ENCODE measurements around the gene PKP4.

Gene PKP4

GRCh38 chr2:158600155-158600802 is 143.5 kb downstream of the PKP4 start:
- no peak for DNase-seq (ENCODE audit: low read depth in 2 of 2)

- no peak for DNase-seq (ENCODE audit: low read depth in 2 of 2)
Observed at GRCh38 chr2:158602027-158602426, 145.3 kb downstream of the PKP4 start.

GRCh38 chr2:158603205-158603604 is 146.5 kb downstream of the PKP4 start:
- no peak for DNase-seq (ENCODE audit: low read depth in 2 of 2)

GRCh38 chr2:158603986-158604385 is 147.2 kb downstream of the PKP4 start:
- no peak for DNase-seq (ENCODE audit: low read depth in 2 of 2)

DNA sequence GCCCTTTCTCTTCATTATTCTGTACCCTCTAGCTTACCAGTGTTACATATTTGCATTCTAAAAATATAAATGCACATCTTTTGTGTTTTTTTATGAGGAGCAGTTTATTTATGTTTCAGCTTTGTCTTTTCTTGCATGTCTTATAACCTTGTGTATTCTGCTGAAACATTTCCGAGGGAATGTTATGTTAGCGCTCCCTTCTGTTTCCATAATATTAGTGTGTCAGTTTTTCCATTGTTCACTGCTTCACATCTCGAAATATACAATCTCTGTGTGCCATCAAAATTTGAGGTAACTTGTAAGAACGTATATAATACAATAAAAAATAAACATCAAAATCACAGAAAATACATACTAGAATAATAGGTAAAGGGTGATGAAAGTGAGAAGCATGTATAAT is 153.3 kb downstream of the PKP4 start:
- no peak for DNase-seq (ENCODE audit: low read depth in 2 of 2)

- no peak for DNase-seq (ENCODE audit: low read depth in 2 of 2)
Observed at GRCh38 chr2:158616480-158617000, 159.8 kb downstream of the PKP4 start.

DNA sequence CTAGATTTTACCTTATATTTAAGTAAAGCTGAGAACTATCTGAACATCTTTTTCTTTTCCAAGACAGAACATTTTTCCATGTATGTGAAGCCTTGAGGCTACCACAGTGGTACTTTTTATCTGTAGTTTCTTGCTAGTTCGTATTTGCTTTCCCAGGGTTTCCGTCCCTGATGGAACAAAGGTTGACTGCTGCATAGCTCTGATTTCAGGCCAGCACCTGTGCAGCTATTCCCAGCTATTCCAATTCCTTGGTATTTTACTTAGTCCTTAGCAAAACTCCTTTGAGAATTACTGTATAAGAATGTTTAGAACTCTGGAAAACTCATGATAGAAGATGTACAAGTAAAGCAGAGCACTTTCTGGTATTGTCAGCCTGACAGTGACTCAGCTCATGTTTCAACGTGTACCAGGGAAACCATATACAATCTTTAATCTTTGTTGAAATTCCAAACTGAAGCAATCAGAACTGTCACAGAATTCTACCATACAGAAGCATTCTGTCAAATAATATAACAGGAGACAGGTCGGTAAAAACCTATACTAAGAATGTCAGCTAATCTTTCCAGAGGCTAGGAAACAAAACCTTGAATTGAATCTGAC is 162.2 kb downstream of the PKP4 start:
- DNase-seq (ENCODE audit: low read depth in 2 of 2) = no peak

DNA sequence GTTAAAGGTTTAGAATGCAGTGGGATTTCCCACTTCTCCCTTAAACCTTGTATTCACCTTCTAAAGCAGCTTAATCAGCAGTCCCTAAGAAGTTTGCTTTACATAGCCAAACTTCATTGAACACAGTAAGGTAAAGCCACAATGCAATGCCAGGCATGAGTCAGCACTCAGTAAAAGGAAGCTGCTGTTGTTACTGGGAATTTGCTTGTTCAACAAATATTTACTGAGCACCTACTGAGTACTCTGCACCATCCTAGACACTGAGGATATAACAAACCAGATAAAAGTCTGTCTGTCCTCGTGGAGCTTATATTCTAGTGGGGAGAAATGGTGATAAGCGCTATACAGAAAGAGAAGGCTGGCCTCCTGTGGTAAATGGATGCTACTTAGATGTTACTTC is 162.7 kb downstream of the PKP4 start:
- no peak for DNase-seq (ENCODE audit: low read depth in 2 of 2)

GRCh38 chr2:158620656-158621055 is 163.9 kb downstream of the PKP4 start:
- no peak for DNase-seq (ENCODE audit: low read depth in 2 of 2)

DNA sequence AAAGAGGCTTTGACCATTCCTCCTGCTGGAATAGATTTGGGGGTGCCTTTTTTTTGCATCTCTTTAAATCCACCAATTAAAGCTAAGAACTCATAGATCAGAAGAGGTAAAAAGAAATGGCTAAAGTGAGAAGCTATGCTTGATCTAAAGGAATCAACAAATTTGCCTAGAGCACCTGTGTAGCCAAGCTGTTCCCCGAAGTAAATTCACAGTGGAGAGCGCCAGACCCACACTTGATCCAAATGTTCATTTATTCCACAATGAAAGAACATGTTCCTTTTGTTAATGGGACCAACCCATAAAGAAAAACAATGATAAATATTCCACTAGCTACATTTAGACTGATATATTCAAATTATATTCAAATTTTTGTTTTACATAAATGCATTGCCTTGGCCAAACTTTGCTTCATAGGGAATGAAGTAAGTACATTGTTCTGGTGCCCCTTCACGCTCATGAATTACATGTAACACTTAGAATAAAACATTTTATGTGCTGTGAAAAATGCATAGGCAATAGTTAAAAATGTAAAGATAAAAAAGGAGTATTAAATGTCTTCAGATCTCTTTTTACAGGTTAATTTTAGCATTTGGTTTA is 167.4 kb downstream of the PKP4 start:
- no peak for DNase-seq (ENCODE audit: low read depth in 2 of 2)

- DNase-seq (ENCODE audit: low read depth in 2 of 2) = no peak
Observed at GRCh38 chr2:158624961-158625360, 168.2 kb downstream of the PKP4 start.

DNA sequence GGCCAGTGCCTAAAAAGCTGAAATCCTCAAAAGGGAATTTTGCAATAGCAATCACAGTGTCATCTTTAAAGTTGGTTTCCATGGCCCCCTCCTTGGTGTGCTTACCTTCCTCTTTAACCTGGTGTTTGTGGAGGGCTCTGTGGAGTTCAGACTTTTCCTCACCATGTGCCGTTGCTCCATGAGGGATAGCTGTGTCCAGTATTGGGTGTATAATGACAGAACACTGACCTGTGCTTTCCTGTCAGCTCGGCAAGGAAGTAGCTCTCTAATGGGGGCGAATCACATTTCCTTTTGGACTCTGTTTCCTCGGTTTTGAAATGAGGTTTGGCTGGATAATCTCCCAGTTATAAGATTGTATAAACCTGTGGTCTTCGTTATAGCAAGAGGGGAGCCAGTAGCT is 172.4 kb downstream of the PKP4 start:
- DNase-seq (ENCODE audit: low read depth in 2 of 2) = no peak

- DNase-seq (ENCODE audit: low read depth in 2 of 2) = no peak
Observed at GRCh38 chr2:158633261-158633660, 176.5 kb downstream of the PKP4 start.

- no peak for DNase-seq (ENCODE audit: low read depth in 2 of 2)
Observed at GRCh38 chr2:158634627-158635026, 177.9 kb downstream of the PKP4 start.

DNA sequence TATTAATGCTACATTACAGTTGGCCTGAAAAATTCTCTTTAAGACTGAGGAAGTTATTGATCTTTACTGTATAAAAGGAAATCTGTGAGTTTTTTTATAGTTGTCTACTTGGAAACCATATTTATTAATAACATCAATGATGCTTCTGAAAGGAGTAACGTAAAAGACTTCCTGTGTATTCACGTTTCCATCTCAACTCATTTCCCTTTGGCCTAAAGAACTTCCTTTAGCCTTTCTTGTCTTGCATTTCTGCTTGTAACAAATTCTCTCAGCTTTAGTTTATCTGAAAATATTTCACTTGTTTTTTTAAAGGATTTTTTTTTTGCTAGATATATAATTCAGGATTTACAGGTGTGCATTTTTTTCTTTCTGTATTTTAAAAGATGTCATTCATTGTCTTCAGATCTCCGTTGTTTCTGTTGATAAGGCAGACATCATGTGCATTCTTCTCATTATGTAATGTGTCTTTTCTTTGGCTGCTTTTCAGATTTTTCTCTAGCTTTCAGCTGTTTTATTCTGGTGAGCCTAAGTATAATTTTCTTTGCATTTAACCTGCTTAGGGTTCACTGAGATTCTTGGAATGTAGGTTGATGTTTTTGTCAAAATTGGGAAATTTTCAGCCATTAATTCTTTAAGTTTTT is 179.3 kb downstream of the PKP4 start:
- no peak for DNase-seq (ENCODE audit: low read depth in 2 of 2)

- DNase-seq (ENCODE audit: low read depth in 2 of 2) = no peak
Observed at GRCh38 chr2:158637357-158637756, 180.6 kb downstream of the PKP4 start.

GRCh38 chr2:158644139-158644538 is 187.4 kb downstream of the PKP4 start:
- DNase-seq (ENCODE audit: low read depth in 2 of 2) = no peak

- no peak for DNase-seq (ENCODE audit: low read depth in 2 of 2)
Observed at GRCh38 chr2:158645299-158645698, 188.5 kb downstream of the PKP4 start.

- no peak for DNase-seq (ENCODE audit: low read depth in 2 of 2)
Observed at GRCh38 chr2:158647436-158648231, 190.9 kb downstream of the PKP4 start.

- no peak for DNase-seq (ENCODE audit: low read depth in 2 of 2)
Observed at GRCh38 chr2:158649846-158650245, 193.1 kb downstream of the PKP4 start.

DNA sequence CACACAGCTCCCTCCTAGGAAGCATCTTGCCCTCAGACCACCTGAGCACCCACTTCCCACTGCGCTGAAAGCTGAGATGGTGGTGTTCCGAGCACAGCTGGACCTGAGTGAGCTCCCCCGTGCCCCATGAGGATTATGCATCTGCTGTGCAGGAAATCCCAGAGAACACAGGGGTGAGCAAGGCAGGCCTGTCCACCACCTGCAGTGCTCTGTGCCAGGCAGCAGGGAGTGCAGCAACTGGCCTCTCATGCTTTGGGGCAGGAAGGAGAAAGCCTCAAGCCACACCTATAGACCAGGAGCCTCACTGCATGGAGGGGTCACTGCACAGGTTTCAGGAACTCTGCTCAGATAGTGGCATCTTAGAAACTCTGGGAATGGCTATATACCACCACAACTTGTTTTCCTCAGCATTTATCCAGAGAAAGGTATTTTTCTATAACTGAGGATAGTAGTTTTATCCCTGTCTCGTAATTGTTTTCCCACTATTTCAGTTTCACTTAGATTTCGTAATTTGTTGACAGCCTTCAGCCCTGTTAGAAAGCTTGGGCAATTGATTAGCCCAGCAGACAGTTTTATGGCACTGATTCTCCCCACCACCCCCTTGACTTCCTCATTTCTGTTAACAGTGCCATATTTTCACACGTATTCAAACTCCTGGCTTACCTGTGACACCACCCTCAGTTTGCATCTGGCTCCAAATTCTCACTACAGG is 194.1 kb downstream of the PKP4 start:
- no peak for DNase-seq (ENCODE audit: low read depth in 2 of 2)
